H4 (cell line): ENCODE measurements around the gene PROSER2. TPM values are rescaled to one million over a fixed set of nuclear protein-coding genes. Genes with fewer than 3 reads are reported as not detected.

Experiments used
- DNase-seq: peaks from one replicate; pipeline ENCODE4 v3.0.0-alpha.2; 2015; ENCODE audit warnings: low spot score
- total RNA-seq: library from RNA; depleted of rRNA; stranded (reverse); fragments of >200 nt; shearing (Covaris generic); gene quantifications from 2 replicates; pipeline ENCODE4 v1.2.3, GENCODE V29; 2014

Gene PROSER2
- total RNA-seq, 1 experiment from 2014 or later, result 1.9 TPM

DNA sequence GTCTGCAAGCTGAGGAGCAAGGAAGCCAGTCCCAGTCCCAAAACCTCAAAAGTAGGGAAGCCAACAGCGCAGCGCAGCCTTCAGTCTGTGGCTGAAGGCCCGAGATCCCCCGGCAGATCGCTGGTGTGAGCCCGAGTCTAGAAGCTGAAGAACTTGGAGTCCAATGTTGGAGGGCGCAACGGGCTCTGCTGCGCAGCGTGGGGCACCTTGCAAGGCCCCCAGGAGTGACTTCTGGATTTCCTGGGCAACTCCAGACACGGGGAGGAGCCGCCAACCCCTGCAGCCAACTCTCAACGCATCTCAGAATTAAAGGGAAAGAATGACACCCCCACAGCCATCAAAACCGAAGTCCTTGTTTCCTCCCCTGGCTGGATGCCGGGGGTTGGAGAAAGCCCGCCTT lies 18.8 kb upstream of the PROSER2 start:
- no peak for DNase-seq

- no peak for DNase-seq
Observed at GRCh38 chr10:11805792-11806191, 17.4 kb upstream of the PROSER2 start.

- no peak for DNase-seq
Observed at GRCh38 chr10:11806706-11807105, 16.4 kb upstream of the PROSER2 start.

DNA sequence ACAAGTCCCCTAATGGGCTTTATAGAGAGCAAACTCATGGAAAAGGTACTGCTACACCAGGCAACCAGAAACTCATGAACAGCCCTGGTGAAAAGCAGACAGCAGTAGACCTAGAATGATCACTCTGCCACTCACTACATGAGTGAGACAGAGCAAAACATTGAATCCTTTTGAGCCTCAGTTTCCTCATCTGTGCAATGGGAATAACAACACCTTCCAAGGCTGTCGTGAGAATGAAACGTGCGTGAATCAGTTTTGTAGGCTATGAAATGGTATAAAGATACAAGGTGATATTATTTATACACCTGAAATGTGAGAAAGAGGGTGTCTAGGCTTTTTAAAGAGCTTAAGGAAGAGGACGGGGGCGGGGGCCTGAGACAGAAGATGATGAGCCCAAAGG lies 14.3 kb upstream of the PROSER2 start:
- no peak for DNase-seq

GRCh38 chr10:11810313-11810766 lies 12.8 kb upstream of the PROSER2 start:
- peak; percentile 13 for DNase-seq

GRCh38 chr10:11810973-11811372 lies 12.2 kb upstream of the PROSER2 start:
- DNase-seq, result no peak

DNA sequence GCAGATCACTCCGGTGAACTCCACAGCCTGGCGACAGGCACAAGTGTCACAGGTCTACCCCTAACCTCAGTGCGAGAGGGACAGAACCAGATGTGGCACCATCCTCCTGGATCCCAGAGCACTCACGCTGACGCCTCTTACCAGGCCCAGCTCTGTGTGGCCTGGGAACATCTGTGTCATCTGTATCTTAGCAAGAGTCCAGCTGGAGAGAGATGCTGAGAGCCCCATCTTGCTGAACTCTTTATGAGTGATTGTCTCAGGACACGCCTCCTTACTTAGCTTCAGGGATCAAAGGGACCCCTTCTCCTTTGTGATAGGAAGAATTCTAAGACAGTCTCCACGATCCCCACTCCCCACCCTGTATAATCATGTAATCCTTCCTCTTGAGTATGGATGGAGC lies 10.0 kb upstream of the PROSER2 start:
- no peak for DNase-seq

- DNase-seq, result no peak
Observed at GRCh38 chr10:11813855-11814567, 9.1 kb upstream of the PROSER2 start.

- no peak for DNase-seq
Observed at GRCh38 chr10:11819027-11819426, 4.1 kb upstream of the PROSER2 start.

GRCh38 chr10:11822026-11822756 lies 965 bp upstream of the PROSER2 start:
- DNase-seq, result no peak

- no peak for DNase-seq
Observed at GRCh38 chr10:11822809-11823121, 391 bp upstream of the PROSER2 start.

GRCh38 chr10:11823989-11824346 lies 812 bp downstream of the PROSER2 start:
- no peak for DNase-seq

- DNase-seq, result no peak
Observed at GRCh38 chr10:11824376-11824775, 1.2 kb downstream of the PROSER2 start.

DNA sequence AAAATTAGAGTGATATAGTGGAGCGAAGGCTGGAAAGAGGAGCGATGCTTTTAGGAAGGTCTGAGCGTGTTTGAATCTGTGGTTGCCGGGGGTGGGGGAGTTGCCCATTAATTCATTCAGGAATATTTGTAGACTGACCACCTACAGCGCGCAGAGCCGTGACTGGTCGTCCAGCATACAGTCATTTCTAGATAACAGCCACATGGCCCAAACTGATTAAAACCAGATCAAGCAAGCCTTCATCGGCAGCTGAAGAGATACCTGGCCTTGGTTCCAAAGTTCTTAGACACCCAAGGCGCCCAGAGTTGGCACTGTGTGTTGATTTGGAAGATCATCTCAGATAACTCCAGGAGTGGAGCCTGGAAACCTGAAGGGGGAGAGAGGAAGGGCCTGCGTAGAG lies 1.7 kb downstream of the PROSER2 start:
- DNase-seq, result no peak

- no peak for DNase-seq
Observed at GRCh38 chr10:11825796-11826414, 2.7 kb downstream of the PROSER2 start.

- no peak for DNase-seq
Observed at GRCh38 chr10:11827006-11827405, 3.9 kb downstream of the PROSER2 start.

- DNase-seq, result no peak
Observed at GRCh38 chr10:11827414-11827813, 4.3 kb downstream of the PROSER2 start.

DNA sequence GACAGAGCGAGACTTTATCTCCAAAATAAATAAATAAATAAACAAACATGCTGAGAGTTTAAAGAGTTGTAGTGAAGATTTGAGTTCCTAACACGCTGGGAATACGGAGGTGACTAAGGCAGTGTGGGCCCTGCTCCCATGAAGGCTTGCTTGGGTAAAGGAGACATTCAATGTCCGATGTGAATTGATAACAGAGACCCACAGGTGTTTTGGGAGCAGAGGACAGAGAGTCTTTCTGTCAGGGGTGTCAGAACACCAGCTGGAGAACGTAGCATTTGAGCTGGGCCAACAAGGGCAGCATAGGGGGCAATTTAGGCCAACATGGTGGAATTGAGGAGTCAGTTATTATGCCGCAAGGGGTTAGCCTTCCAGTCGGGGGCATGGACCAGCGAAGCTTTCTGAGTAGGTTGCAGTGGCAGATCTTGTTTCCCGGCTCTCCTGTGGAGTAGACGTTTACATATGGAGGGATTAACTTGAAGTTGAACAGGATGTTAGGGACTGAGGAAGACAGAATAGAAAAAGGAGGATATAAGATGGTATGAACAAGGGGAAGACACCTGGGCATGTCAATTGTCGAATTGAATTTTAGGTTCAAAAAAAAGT lies 5.6 kb downstream of the PROSER2 start:
- no peak for DNase-seq

- DNase-seq, result no peak
Observed at GRCh38 chr10:11830836-11831519, 7.8 kb downstream of the PROSER2 start.

GRCh38 chr10:11831520-11831951 lies 8.4 kb downstream of the PROSER2 start:
- no peak for DNase-seq

DNA sequence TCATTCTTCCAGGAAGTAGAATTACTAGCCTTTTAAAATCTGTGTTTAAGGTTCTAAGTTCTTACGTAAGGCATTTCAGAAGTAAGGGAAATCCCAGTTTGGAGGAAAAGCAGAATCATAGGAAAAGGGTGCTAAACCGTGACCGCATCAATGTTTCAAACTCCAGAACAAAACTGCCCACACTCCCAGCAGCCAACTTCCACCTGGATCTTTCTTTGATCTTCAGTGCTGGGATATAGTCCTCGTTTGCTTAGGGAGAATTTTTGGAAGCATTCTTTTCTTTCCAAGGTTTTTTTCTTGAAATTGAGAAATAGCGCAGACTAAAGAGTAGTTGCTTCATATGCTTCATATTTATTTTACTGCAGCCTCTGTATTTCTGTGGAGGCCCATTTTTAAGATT lies 8.9 kb downstream of the PROSER2 start:
- no peak for DNase-seq

DNA sequence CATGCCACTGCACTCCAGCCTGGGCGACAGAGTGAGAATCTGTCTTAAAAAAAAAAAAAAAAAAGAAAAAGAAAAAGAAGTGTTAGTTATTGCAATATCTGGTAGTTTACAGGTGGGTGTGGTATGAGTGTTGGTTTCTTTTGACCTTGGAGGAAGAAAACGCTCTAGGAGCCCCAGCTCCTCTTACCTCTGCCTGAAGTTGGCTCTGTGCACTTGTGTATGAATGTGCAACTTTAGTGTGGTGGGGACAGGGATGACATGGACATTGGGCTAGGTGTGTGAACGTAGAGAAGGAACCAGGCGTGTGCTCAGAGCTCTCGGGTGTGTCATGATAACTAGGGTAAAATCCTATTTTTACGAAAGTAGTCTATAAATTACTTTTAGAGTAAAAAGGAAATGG lies 11.9 kb downstream of the PROSER2 start:
- no peak for DNase-seq
